ENCODE data around the gene PCSK6. TPM values are rescaled to one million over a fixed set of nuclear protein-coding genes. Genes with fewer than 3 reads are reported as not detected.

Gene PCSK6
- total RNA-seq, 1 experiment from 2014 or later: 69.5 TPM

- H3K27me3 ChIP-seq (replicated peaks; ENCODE audit: control insufficient read depth, insufficient read depth, low read length): no peaks in the 10 kb centered on the region
- H3K4me1 ChIP-seq: no peaks in the 10 kb centered on the region
- Mint-ChIP-seq H3K9me3 (ENCODE audit: unreplicated experiment) (no peaks in the 10 kb centered on the region), H3K4me3 (ENCODE audit: unreplicated experiment) (no peak overlapping the region), H3K27ac (ENCODE audit: unreplicated experiment) (no peak overlapping the region), H3K36me3 (ENCODE audit: insufficient read depth, unreplicated experiment) (peaks cover 12% of the 10 kb centered on the region), H3K27me3 (ENCODE audit: insufficient read depth, unreplicated experiment) (no peaks in the 10 kb centered on the region), H3K4me1 (ENCODE audit: low read depth, unreplicated experiment) (no peaks in the 10 kb centered on the region)
- no TSS peak for BruUV-seq (replicated peaks)
- no peak for DNase-seq
- ChIA-PET POLR2A (no interaction called here), CTCF (no interaction called here)
- no peak overlapping the region for H3K4me3 ChIP-seq (ENCODE audit: low read depth, low read length)
- no peaks in the 10 kb centered on the region for H3K36me3 ChIP-seq (ENCODE audit: control insufficient read depth, insufficient read depth, low read length)
- no peak for TF ChIP-seq CTCF (IDR thresholded peaks at IDR 0.05; ENCODE audit: insufficient read depth in 1 of 2, low read depth in 1 of 2, low read length in 1 of 2, severe bottlenecking in 1 of 2, unreplicated experiment in 1 of 2)
- intact Hi-C loops (cut with micrococcal nuclease; ENCODE audit: unreplicated experiment): no loop called here
- no peaks in the 10 kb centered on the region for H3K9me3 ChIP-seq
Observed at GRCh38 chr15:101411581-101411980, 77.9 kb downstream of the PCSK6 start.

- no TSS peak for BruUV-seq (replicated peaks)
- Mint-ChIP-seq H3K36me3 (ENCODE audit: insufficient read depth, unreplicated experiment) (peaks cover 16% of the 10 kb centered on the region), H3K27ac (ENCODE audit: unreplicated experiment) (no peak overlapping the region), H3K27me3 (ENCODE audit: insufficient read depth, unreplicated experiment) (no peaks in the 10 kb centered on the region), H3K4me1 (ENCODE audit: low read depth, unreplicated experiment) (no peaks in the 10 kb centered on the region), H3K9me3 (ENCODE audit: unreplicated experiment) (no peaks in the 10 kb centered on the region), H3K4me3 (ENCODE audit: unreplicated experiment) (no peak overlapping the region)
- Histone ChIP-seq H3K36me3 (ENCODE audit: control insufficient read depth, insufficient read depth, low read length) (no peaks in the 10 kb centered on the region), H3K4me3 (ENCODE audit: low read depth, low read length) (no peak overlapping the region), H3K4me1 (no peaks in the 10 kb centered on the region), H3K27me3 (replicated peaks; ENCODE audit: control insufficient read depth, insufficient read depth, low read length) (no peaks in the 10 kb centered on the region), H3K9me3 (no peaks in the 10 kb centered on the region)
- TF ChIP-seq CTCF (IDR thresholded peaks at IDR 0.05; ENCODE audit: insufficient read depth in 1 of 2, low read depth in 1 of 2, low read length in 1 of 2, severe bottlenecking in 1 of 2, unreplicated experiment in 1 of 2): no peak
- DNase-seq: no peak
- ChIA-PET POLR2A (no interaction called here), CTCF (no interaction called here)
- intact Hi-C loops (cut with micrococcal nuclease; ENCODE audit: unreplicated experiment): no loop called here
Observed at GRCh38 chr15:101411085-101411484, 78.4 kb downstream of the PCSK6 start.

- no peaks in the 10 kb centered on the region for H3K4me1 Mint-ChIP-seq (ENCODE audit: low read depth, unreplicated experiment)
Observed at GRCh38 chr15:101410612-101411011, 78.9 kb downstream of the PCSK6 start.

More at GRCh38 chr15:101410612-101411011, 78.9 kb downstream of the PCSK6 start:
- no peak overlapping the region for H3K27ac Mint-ChIP-seq (ENCODE audit: unreplicated experiment)
- no peak overlapping the region for H3K4me3 ChIP-seq (ENCODE audit: low read depth, low read length)
- intact Hi-C loops (cut with micrococcal nuclease; ENCODE audit: unreplicated experiment): no loop called here
- H3K27me3 Mint-ChIP-seq (ENCODE audit: insufficient read depth, unreplicated experiment): no peaks in the 10 kb centered on the region
- ChIA-PET POLR2A (no interaction called here), CTCF (no interaction called here)
- TF ChIP-seq CTCF (IDR thresholded peaks at IDR 0.05; ENCODE audit: insufficient read depth in 1 of 2, low read depth in 1 of 2, low read length in 1 of 2, severe bottlenecking in 1 of 2, unreplicated experiment in 1 of 2): no peak
- H3K36me3 Mint-ChIP-seq (ENCODE audit: insufficient read depth, unreplicated experiment): peaks cover 20% of the 10 kb centered on the region
- H3K36me3 ChIP-seq (ENCODE audit: control insufficient read depth, insufficient read depth, low read length): no peaks in the 10 kb centered on the region
- no peaks in the 10 kb centered on the region for H3K4me1 ChIP-seq
- no peak overlapping the region for H3K4me3 Mint-ChIP-seq (ENCODE audit: unreplicated experiment)
- no peaks in the 10 kb centered on the region for H3K9me3 Mint-ChIP-seq (ENCODE audit: unreplicated experiment)
- H3K27me3 ChIP-seq (replicated peaks; ENCODE audit: control insufficient read depth, insufficient read depth, low read length): no peaks in the 10 kb centered on the region
- H3K9me3 ChIP-seq: no peaks in the 10 kb centered on the region
- BruUV-seq (replicated peaks): no TSS peak
- DNase-seq: no peak

Measured in Caco-2 (cell line).